Measurements from ENCODE around the gene FHL2. TPM values are rescaled to one million over a fixed set of nuclear protein-coding genes. Genes with fewer than 3 reads are reported as not detected.
"Not testable (repeated sequence)": the region's sequence is repeated elsewhere in the genome, so short reads cannot be mapped to it uniquely, and the experiment has no call there.

Gene FHL2
- total RNA-seq, 8 experiments from 2014 or later, result 2.4 to 87.6 (median 23.4) TPM

DNA sequence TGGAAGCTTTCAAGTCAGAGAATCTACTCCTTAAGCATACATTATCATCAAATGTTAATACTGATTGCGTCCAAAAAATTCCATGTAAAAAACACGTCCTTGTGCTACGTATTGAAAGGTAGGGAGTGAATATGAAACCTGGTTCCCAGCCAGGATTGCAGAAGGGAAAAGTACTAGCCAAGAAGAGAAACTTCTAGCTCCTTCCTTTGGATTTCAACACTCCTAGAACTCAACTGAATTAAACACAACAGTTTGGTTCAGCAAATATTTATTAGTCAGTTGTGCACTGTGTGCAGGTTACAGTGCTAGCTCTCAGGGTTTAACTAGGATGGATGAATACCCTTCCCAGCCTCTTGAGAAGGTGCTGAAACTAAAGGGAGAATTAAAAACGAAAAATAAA, 33.9 kb upstream of the FHL2 start:
- H3K4me3 ChIP-seq, result no peak overlapping the region
- in situ Hi-C loops (cut with MboI; ENCODE audit: low pct_unique_long_range_greater_than_20kb in 2 of 9, low sequenced_read_pairs in 9 of 9, unreplicated experiment in 9 of 9), result no loop called here
- H3K4me1 ChIP-seq (replicated peaks in 1 of 2), result peaks cover 0 to 2% of the 10 kb centered on the region in 2 donors
- 20 to 94% (median 74%) methylated on average over 1 to 4 of the region's 4 CpGs; no CpG with 5 or more reads in 1 of the 10 experiments for WGBS, 10 experiments
- no peak for ATAC-seq (replicated peaks in 6 of 8)
- H3K27ac ChIP-seq, result no peak overlapping the region

- no peak for ATAC-seq (replicated peaks in 6 of 8)
- WGBS, 10 experiments, result 0 to 100% (median 85%) methylated on average over 1 to 2 of the region's 2 CpGs; no CpG with 5 or more reads in 2 of the 10 experiments
- Histone ChIP-seq H3K27ac (no peak overlapping the region), H3K4me1 (replicated peaks in 1 of 2) (peaks cover 0 to 9% of the 10 kb centered on the region in 2 donors), H3K4me3 (no peak overlapping the region)
- in situ Hi-C loops (cut with MboI; ENCODE audit: low pct_unique_long_range_greater_than_20kb in 2 of 9, low sequenced_read_pairs in 9 of 9, unreplicated experiment in 9 of 9), result no loop called here
Observed at GRCh38 chr2:105432044-105432399, 33.2 kb upstream of the FHL2 start.

DNA sequence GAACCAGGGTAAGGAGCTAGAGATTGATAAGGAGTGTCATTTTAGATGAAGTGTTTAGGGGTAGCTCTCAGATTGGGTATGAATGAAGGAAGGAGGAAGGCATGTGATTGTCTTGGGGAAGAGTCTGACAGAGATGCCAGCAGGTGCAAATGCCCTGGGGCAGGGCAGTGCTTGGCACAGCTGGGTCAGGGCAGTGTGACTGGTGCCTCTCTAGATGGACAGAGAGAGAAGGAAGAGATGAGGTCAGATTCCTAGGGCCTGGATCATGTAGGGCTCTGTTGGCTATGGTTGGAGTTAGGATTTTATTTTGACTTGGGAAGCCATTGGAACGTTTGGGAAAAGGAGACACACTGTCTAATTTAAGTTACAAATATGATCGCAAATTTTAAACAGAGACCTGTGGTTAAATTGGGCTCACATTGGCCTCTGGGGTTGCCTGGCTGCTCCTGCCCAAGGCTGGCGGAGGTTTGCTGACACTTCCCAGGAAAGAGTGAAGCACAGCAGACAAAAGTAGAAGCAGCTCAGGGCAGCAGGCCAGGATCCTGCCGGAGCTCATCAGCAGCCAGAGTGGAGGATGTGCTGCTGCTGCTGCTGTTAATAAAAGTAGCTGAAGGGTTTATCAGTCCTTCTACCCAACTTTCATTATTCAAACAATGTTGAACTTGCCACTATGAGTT, 32.7 kb upstream of the FHL2 start:
- 0 to 93% (median 45%) methylated on average over 1 to 4 of the region's 4 CpGs for WGBS, 10 experiments
- Histone ChIP-seq H3K4me1 (replicated peaks in 1 of 2) (peaks cover 0 to 9% of the 10 kb centered on the region in 2 donors), H3K4me3 (no peak overlapping the region), H3K27ac (no peak overlapping the region)
- in situ Hi-C loops (cut with MboI; ENCODE audit: low pct_unique_long_range_greater_than_20kb in 2 of 9, low sequenced_read_pairs in 9 of 9, unreplicated experiment in 9 of 9), result no loop called here
- peak in 1 of 8 experiments; percentile 65 for ATAC-seq (replicated peaks in 6 of 8)

DNA sequence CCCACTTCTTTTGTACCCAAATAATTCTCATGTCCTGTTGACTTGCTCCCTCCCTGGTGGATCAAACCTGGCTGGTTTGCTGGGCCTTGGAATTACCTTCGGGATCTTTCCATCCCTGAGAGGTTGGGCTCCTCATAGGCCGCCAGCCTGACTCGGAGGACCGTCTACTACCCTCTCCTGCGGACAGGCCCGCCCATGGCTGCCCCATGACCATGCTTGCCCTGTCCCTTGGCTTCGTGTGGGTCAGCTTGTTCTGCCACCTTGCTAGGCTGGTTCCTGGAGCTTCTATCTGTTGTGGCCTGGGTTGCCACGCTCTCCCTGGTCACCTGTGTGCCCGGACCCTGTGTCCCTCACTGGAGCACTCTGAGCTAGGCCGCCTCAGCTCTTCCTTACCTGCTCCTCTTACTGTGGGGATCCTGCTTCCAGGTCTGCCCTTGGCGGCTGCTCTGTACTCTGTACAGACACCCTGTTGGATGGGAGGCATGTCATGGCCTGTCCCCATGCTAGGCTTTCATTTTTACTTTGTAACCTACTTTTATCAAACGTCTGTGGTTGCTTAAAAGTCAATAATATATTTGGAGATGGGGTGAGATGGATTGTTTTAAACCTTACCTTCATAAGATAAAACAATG, 29.7 kb upstream of the FHL2 start:
- no peak for ATAC-seq (replicated peaks in 6 of 8)
- H3K27ac ChIP-seq, result no peak overlapping the region
- in situ Hi-C loops (cut with MboI; ENCODE audit: low pct_unique_long_range_greater_than_20kb in 2 of 9, low sequenced_read_pairs in 9 of 9, unreplicated experiment in 9 of 9), result no loop called here
- H3K4me3 ChIP-seq, result no peak overlapping the region
- peaks cover 0 to 12% of the 10 kb centered on the region in 2 donors for H3K4me1 ChIP-seq (replicated peaks in 1 of 2)
- WGBS, 10 experiments, result 48 to 90% (median 81%) methylated on average over 2 to 8 of the region's 12 CpGs; no CpG with 5 or more reads in 3 of the 10 experiments

GRCh38 chr2:105427485-105427884, 28.6 kb upstream of the FHL2 start:
- Histone ChIP-seq H3K27ac (peak overlapping the region in 1 of 2 donors; percentile 46), H3K4me3 (no peak overlapping the region), H3K4me1 (replicated peaks in 1 of 2) (peaks cover 0 to 12% of the 10 kb centered on the region in 2 donors)
- 0 to 67% (median 33%) methylated on average over 1 to 4 of the region's 4 CpGs; no CpG with 5 or more reads in 2 of the 10 experiments for WGBS, 10 experiments
- peak in 1 of 8 experiments; percentile 47 for ATAC-seq (replicated peaks in 6 of 8)
- in situ Hi-C loops (cut with MboI; ENCODE audit: low pct_unique_long_range_greater_than_20kb in 2 of 9, low sequenced_read_pairs in 9 of 9, unreplicated experiment in 9 of 9), result no loop called here

- H3K4me1 ChIP-seq (replicated peaks in 1 of 2), result peaks cover 0 to 12% of the 10 kb centered on the region in 2 donors
- in situ Hi-C loops (cut with MboI; ENCODE audit: low pct_unique_long_range_greater_than_20kb in 2 of 9, low sequenced_read_pairs in 9 of 9, unreplicated experiment in 9 of 9), result no loop called here
- 0 to 80% (median 50%) methylated on average over 2 to 8 of the region's 9 CpGs; no CpG with 5 or more reads in 3 of the 10 experiments for WGBS, 10 experiments
- peak overlapping the region in 1 of 2 donors; percentile 46 for H3K27ac ChIP-seq
- no peak overlapping the region for H3K4me3 ChIP-seq
- ATAC-seq (replicated peaks in 6 of 8), result peak in 1 of 8 experiments; percentile 34
Observed at GRCh38 chr2:105426626-105427292, 27.9 kb upstream of the FHL2 start.

DNA sequence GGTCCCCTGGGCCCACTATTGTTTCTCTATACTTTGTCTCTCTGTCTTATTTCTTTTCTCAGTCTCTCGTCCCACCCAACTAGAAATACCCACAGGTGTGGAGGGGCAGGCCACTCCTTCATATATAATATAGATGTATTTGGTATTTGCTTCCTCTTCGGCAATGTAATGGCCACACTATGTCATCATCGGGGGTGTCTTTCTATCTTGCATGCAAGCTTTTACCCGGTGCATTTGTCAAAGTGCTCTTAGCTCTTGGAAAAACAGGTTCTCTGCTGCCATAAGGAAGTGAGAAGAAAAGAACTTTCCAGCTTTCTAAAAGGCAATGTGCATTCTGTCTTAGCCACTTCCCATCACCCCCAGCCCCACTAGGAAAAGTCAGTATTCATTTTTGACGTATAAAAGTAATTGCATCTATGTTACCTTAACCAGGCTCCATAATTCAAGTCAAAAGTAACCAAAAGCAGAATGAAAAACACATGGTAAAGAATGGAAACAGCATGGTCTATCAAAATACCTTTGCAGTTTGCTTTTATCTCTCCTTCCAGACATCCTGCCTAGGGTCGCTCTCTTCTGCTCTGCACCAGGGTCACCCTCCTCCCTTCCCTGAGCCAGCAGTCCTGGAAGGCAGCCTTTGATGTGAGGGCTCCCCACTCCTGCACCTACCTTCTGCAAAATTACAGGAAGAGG, 27.2 kb upstream of the FHL2 start:
- Histone ChIP-seq H3K4me3 (no peak overlapping the region), H3K27ac (no peak overlapping the region), H3K4me1 (replicated peaks in 1 of 2) (peaks cover 0 to 12% of the 10 kb centered on the region in 2 donors)
- in situ Hi-C loops (cut with MboI; ENCODE audit: low pct_unique_long_range_greater_than_20kb in 2 of 9, low sequenced_read_pairs in 9 of 9, unreplicated experiment in 9 of 9), result no loop called here
- ATAC-seq (replicated peaks in 6 of 8), result no peak
- 38 to 93% (median 72%) methylated on average over 1 to 4 of the region's 6 CpGs; no CpG with 5 or more reads in 2 of the 10 experiments for WGBS, 10 experiments

GRCh38 chr2:105424836-105425235, 26.0 kb upstream of the FHL2 start:
- H3K4me3 ChIP-seq; ATAC-seq (replicated peaks in 6 of 8); H3K27ac ChIP-seq; in situ Hi-C loops (cut with MboI; ENCODE audit: low pct_unique_long_range_greater_than_20kb in 2 of 9, low sequenced_read_pairs in 9 of 9, unreplicated experiment in 9 of 9): not testable (repeated sequence)
- 0 to 100% (median 44%) methylated on average over 1 to 3 of the region's 3 CpGs; no CpG with 5 or more reads in 4 of the 10 experiments for WGBS, 10 experiments
- H3K4me1 ChIP-seq (replicated peaks in 1 of 2), result peaks cover 0 to 12% of the 10 kb centered on the region in 2 donors

DNA sequence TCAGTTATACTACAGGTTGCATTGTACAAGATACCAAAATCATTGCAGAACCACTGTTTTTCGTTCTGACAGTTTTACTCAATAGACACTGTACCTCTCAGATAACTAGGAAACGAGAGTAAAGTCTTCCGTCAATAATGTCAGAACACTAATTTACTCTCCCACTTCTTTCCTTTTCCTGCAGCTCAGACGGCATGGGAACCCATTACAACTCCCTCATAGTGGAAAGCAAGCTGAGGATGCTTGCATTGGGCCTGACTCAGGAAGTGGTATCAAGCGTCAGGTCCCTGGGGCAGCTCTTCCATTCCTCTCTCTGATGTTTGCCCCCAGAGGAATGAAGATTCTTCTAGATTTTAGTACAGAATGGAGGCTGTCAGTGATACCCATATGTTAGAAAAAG, 23.9 kb upstream of the FHL2 start:
- in situ Hi-C loops (cut with MboI; ENCODE audit: low pct_unique_long_range_greater_than_20kb in 2 of 9, low sequenced_read_pairs in 9 of 9, unreplicated experiment in 9 of 9), result no loop called here
- H3K27ac ChIP-seq, result no peak overlapping the region
- H3K4me3 ChIP-seq, result no peak overlapping the region
- no peak for ATAC-seq (replicated peaks in 6 of 8)
- peaks cover 0 to 10% of the 10 kb centered on the region in 2 donors for H3K4me1 ChIP-seq (replicated peaks in 1 of 2)
- WGBS, 10 experiments, result 40 to 100% (median 85%) methylated on average over 1 to 5 of the region's 5 CpGs; no CpG with 5 or more reads in 1 of the 10 experiments

DNA sequence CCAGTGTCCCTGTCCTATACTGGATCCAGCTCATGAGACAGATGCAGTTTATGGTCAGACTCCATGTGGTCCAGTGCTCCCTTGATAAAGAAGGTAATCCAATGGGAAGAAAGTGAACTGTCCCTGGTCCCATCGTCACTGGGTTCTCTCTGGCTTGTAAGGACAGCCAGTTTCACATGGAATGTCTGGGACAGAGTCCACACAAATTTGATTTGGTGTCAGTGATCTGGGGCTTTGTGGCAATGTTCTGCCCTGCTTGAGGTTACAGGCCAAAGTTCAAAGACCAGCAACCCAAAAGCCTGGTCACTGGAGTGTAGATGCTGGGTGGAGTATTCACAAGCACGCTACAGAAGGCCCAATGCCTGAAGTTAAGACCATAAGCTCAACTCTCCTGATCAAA, 22.2 kb upstream of the FHL2 start:
- Histone ChIP-seq H3K4me1 (replicated peaks in 1 of 2) (peaks cover 0 to 2% of the 10 kb centered on the region in 2 donors), H3K4me3 (no peak overlapping the region), H3K27ac (no peak overlapping the region)
- no peak for ATAC-seq (replicated peaks in 6 of 8)
- WGBS, 10 experiments, result 29 to 100% (median 83%) methylated on average over 1 to 2 of the region's 2 CpGs; no CpG with 5 or more reads in 3 of the 10 experiments
- in situ Hi-C loops (cut with MboI; ENCODE audit: low pct_unique_long_range_greater_than_20kb in 2 of 9, low sequenced_read_pairs in 9 of 9, unreplicated experiment in 9 of 9), result no loop called here

DNA sequence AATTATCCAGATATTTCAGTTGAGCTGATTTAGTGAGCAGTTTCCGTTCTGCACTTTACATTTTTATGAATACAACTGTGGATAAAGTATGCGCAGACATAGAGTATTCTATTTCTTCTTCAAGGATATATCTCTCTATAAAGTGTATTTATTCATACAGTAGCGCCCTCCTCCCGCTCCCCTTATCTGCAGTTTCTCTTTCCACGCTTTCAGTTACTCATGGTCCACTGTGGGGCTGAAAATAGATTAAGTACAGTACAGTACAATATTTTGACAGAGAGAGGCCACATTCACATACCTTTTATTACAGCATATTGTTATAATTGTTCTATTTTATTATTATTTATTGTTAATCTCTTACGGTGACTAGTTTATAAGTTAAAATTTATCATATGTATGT, 19.7 kb upstream of the FHL2 start:
- no peak for ATAC-seq (replicated peaks in 6 of 8)
- 67 to 98% (median 93%) methylated on average over 3 to 6 of the region's 6 CpGs for WGBS, 10 experiments

DNA sequence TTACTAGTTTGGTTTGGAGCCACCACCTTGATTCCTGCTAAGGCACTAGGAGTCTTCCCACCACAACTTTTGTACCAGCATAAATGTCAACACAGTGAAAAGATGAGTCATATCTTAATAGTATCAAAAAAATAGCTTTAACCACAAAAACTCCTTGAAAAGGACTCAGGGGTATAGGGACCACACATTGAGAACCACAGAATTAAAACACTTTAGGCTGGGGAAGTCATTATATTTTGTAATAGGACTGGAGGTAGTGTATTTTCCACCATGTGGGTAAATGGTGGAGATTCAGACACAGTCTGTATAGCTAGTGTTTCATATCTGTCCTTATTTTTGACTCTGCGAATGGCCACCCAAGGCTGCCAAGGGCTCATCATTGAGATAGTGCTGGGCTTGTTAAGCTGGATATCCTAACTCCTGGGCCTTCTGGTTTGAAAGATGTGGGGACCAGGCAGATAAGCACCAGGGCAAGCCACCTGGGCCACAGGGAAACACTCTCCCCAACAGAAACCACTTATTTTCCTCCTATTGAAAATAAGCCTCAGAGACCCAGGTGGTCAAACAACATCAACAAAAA, 19.1 kb upstream of the FHL2 start:
- Histone ChIP-seq H3K27ac (no peak overlapping the region), H3K4me3 (no peak overlapping the region), H3K4me1 (replicated peaks in 1 of 2) (no peaks in the 10 kb centered on the region)
- 75 to 100% (median 100%) methylated on average over 1 of the region's 1 CpG; no CpG with 5 or more reads in 7 of the 10 experiments for WGBS, 10 experiments
- ATAC-seq (replicated peaks in 6 of 8), result no peak
- in situ Hi-C loops (cut with MboI; ENCODE audit: low pct_unique_long_range_greater_than_20kb in 2 of 9, low sequenced_read_pairs in 9 of 9, unreplicated experiment in 9 of 9), result no loop called here

More for the DNA sequence above, 19.7 kb upstream of the FHL2 start:
- no peaks in the 10 kb centered on the region for H3K4me1 ChIP-seq (replicated peaks in 1 of 2)
- H3K4me3 ChIP-seq, result no peak overlapping the region
- no peak overlapping the region for H3K27ac ChIP-seq
- in situ Hi-C loops (cut with MboI; ENCODE audit: low pct_unique_long_range_greater_than_20kb in 2 of 9, low sequenced_read_pairs in 9 of 9, unreplicated experiment in 9 of 9), result no loop called here
